A375 (cell line): ENCODE results near the gene FXYD2. TPM values are rescaled to one million over a fixed set of nuclear protein-coding genes. Genes with fewer than 3 reads are reported as not detected.

Experiments
- total RNA-seq: library from RNA; depleted of rRNA; stranded (reverse); fragments of >200 nt; shearing (Covaris generic); gene quantifications from 2 replicates; pipeline ENCODE4 v1.2.3, GENCODE V29; 2014; rRNA removed

The FXYD2 gene
- not detected in 2 replicates for total RNA-seq

GRCh38 chr11:117824571-117825537 is at the start of gene FXYD2:
FXYD2 (minus strand) TSS chr11:117824744; CDS start chr11:117824678, 66 bp downstream.

GRCh38 chr11:117796872-117797529 is 27.5 kb downstream of the FXYD2 start, which contains the start of gene DSCAML1:
DSCAML1 (minus strand) TSS chr11:117797216; CDS start chr11:117797079, 137 bp downstream.

Other genes with a start within 250 kb of the FXYD2 start
- gene DSCAML1, start 27.5 kb downstream of the FXYD2 start, total RNA-seq, result not detected in 2 replicates
- gene FXYD6, start 51.9 kb upstream of the FXYD2 start, total RNA-seq, result 2.5 and 4.3 TPM in 2 replicates
- gene TMPRSS13, start 104.7 kb upstream of the FXYD2 start, total RNA-seq, result not detected in 2 replicates
- 2.2 TPM in 1 of 2 replicates, not detected in the other for gene IL10RA, start 161.7 kb upstream of the FXYD2 start, total RNA-seq